ENCODE data around the gene TFPI.
"Not testable (repeated sequence)": the region's sequence is repeated elsewhere in the genome, so short reads cannot be mapped to it uniquely, and the experiment has no call there.

TFPI gene

GRCh38 chr2:187527262-187527661 lies 27.0 kb downstream of the TFPI start:
- DNase-seq = no peak

- no peak for DNase-seq
Observed at GRCh38 chr2:187526792-187527191, 27.4 kb downstream of the TFPI start.

- no peak for DNase-seq
Observed at GRCh38 chr2:187525163-187525900, 28.9 kb downstream of the TFPI start.

GRCh38 chr2:187523325-187523724 lies 30.9 kb downstream of the TFPI start:
- no peak for DNase-seq

- no peak for DNase-seq
Observed at GRCh38 chr2:187520121-187520624, 34.1 kb downstream of the TFPI start.

GRCh38 chr2:187519419-187520120 lies 34.7 kb downstream of the TFPI start:
- DNase-seq = no peak

- DNase-seq = not testable (repeated sequence)
Observed at GRCh38 chr2:187517750-187518361, 36.4 kb downstream of the TFPI start.

- DNase-seq = not testable (repeated sequence)
Observed at GRCh38 chr2:187516630-187517510, 37.4 kb downstream of the TFPI start.

- no peak for DNase-seq
Observed at GRCh38 chr2:187514930-187515329, 39.3 kb downstream of the TFPI start.

GRCh38 chr2:187514235-187514829 lies 39.9 kb downstream of the TFPI start:
- DNase-seq = not testable (repeated sequence)

GRCh38 chr2:187513460-187514234 lies 40.6 kb downstream of the TFPI start:
- not testable (repeated sequence) for DNase-seq

GRCh38 chr2:187511356-187512315 lies 42.6 kb downstream of the TFPI start:
- no peak for DNase-seq

GRCh38 chr2:187510419-187511355 lies 43.5 kb downstream of the TFPI start:
- DNase-seq = not testable (repeated sequence)

- no peak for DNase-seq
Observed at GRCh38 chr2:187509667-187510417, 44.4 kb downstream of the TFPI start.

GRCh38 chr2:187506416-187506815 lies 47.8 kb downstream of the TFPI start:
- DNase-seq = no peak

GRCh38 chr2:187505065-187505672 lies 49.1 kb downstream of the TFPI start:
- no peak for DNase-seq

- DNase-seq = no peak
Observed at GRCh38 chr2:187504312-187504921, 49.8 kb downstream of the TFPI start.
